Stimulated activated CD4-positive, alpha-beta T cell treated with anti-CD3 and anti-CD28 coated beads, Interleukin-1b, Interleukin-23, amount 100 ng/mL, for 1 hour (primary cell): ENCODE data around the gene MARS1.

Experiments
- DNase-seq, 2 donors: peaks; one replicate each; pipeline ENCODE4 v3.0.0-alpha.2; 2020; ENCODE audit warnings: low read depth in 2 of 2

Gene MARS1

GRCh38 chr12:57530396-57531142, 42.7 kb downstream of the MARS1 start:
- DNase-seq, result no peak

GRCh38 chr12:57531836-57532235, 44.0 kb downstream of the MARS1 start:
- no peak for DNase-seq

GRCh38 chr12:57533108-57533507, 45.2 kb downstream of the MARS1 start:
- DNase-seq, result no peak

GRCh38 chr12:57534250-57534649, 46.4 kb downstream of the MARS1 start:
- DNase-seq, result no peak

GRCh38 chr12:57534991-57535543, 47.2 kb downstream of the MARS1 start:
- no peak for DNase-seq

GRCh38 chr12:57535764-57536596, 48.1 kb downstream of the MARS1 start:
- DNase-seq, result no peak

GRCh38 chr12:57536597-57536942, 48.7 kb downstream of the MARS1 start:
- DNase-seq, result no peak

GRCh38 chr12:57539134-57539768, 51.4 kb downstream of the MARS1 start:
- DNase-seq, result no peak

- no peak for DNase-seq
Measured at GRCh38 chr12:57541001-57541400, 53.1 kb downstream of the MARS1 start.

GRCh38 chr12:57541717-57542116, 53.8 kb downstream of the MARS1 start:
- DNase-seq, result no peak

- no peak for DNase-seq
Measured at GRCh38 chr12:57543581-57543980, 55.7 kb downstream of the MARS1 start.

- DNase-seq, result no peak
Measured at GRCh38 chr12:57545809-57546437, 58.1 kb downstream of the MARS1 start.

GRCh38 chr12:57546438-57547287, 58.8 kb downstream of the MARS1 start, which contains the start of gene DCTN2:
Gene DCTN2 (minus strand): TSS chr12:57547192. CDS start chr12:57547063, 129 bp downstream.
- peak; percentile 81 for DNase-seq

GRCh38 chr12:57547288-57548012, 59.6 kb downstream of the MARS1 start:
- DNase-seq, result no peak

- DNase-seq, result no peak
Measured at GRCh38 chr12:57548013-57548315, 60.1 kb downstream of the MARS1 start.

GRCh38 chr12:57548488-57548887, 60.6 kb downstream of the MARS1 start:
- no peak for DNase-seq

GRCh38 chr12:57549203-57549908, 61.5 kb downstream of the MARS1 start:
- DNase-seq, result no peak

GRCh38 chr12:57549909-57550640, 62.2 kb downstream of the MARS1 start, which contains the start of gene KIF5A:
Gene KIF5A (plus strand): TSS chr12:57550044. CDS start chr12:57550272, 228 bp downstream.
- peak in 1 of 2 donors; percentile 32 for DNase-seq
